Posterior vena cava (tissue), 2 donors: Measurements from ENCODE around the gene PSORS1C1. TPM values are rescaled to one million over a fixed set of nuclear protein-coding genes. Genes with fewer than 3 reads are reported as not detected.
A peak's percentile ranks its signal among the peaks of the same experiment; 100 is the strongest.
"Not testable (repeated sequence)": the region's sequence is repeated elsewhere in the genome, so short reads cannot be mapped to it uniquely, and the experiment has no call there.

Source experiments
- DNase-seq: peaks from one replicate; pipeline ENCODE4 v3.0.0-alpha.2; 2020; ENCODE audit warnings: low spot score
- intact Hi-C, 2 donors: fragments of 100-400 bp; cut with DNase I; formaldehyde crosslinking; loops; one replicate each; pipeline versions ENCODE4 v1.14.1 to v1.14.2; 2022 to 2023
- total RNA-seq, 2 donors: library from RNA; stranded (reverse); fragmentation: NEBNext Ultra II Directional; extraction: Animal tissue kit (Norgen Biotek cat#: 25700); gene quantifications; one replicate each; pipeline ENCODE4 v1.2.1, GENCODE V29; 2021
- donor health status: DM: yes; HTN: yes; CAD: no.
- donor health status: DM: yes; HTN: yes; CAD: no.

Gene PSORS1C1
- total RNA-seq, 2 donors from 2014 or later: 1.9 to 2.1 TPM

DNA sequence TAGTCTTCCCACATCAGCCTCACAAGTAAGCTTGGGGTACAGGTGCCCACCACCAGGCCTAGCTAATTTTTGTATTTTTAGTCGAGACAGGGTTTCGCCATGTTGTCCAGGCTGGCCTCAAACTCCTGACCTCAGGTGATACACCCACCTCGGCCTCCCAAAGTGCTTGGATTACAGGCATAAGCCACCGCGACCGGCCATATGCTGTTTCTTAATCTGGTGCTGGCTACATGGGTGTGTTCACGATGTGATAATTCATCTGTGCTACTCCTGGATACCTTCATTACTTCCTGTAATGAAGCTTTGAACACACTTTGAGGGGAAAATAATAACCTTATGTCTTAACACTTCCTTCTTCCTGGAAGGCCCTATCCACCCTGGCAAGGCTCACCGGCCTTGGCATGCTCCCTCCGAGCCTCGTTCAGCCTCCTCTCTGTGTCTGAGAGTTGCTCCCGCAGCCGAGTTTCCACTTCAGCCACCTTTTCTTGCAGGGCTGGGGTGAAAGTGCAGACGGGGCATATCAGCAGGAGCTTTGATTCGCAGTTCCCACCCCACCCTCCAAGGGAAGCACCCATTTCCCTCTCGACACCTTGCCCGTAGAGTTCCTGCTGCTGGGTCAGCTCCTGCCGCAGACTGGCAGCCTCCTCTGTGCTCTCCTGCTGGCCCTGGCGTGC, 29.8 kb downstream of the PSORS1C1 start:
- intact Hi-C loops: loop anchor here in 1 of 2 donors (5.0 kb wide), 1 partner anchor 223 kb away; no protein-coding TSS in a partner anchor
- no peak for DNase-seq

DNA sequence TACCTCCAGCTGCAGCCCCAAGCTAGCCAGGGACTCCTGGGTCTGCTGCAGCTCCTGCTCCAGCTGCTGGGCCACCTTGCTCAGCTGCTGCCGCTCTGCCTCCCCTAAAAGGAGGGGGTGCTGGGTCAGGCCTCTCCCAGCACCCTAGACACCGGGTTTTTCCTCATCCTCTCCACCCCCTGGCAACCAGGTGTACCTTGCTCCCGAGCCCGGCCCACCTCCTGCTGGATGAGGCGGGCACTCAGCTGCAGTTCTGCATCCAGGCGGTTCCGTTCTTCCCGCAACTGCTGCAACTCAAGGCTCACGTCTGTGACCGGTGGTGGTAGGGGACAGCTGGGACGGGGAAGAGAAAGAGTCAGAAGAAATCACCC, 30.4 kb downstream of the PSORS1C1 start:
- DNase-seq: no peak
- intact Hi-C loops: loop anchor here in 1 of 2 donors (5.0 kb wide), 1 partner anchor 222 kb away; no protein-coding TSS in a partner anchor

DNA sequence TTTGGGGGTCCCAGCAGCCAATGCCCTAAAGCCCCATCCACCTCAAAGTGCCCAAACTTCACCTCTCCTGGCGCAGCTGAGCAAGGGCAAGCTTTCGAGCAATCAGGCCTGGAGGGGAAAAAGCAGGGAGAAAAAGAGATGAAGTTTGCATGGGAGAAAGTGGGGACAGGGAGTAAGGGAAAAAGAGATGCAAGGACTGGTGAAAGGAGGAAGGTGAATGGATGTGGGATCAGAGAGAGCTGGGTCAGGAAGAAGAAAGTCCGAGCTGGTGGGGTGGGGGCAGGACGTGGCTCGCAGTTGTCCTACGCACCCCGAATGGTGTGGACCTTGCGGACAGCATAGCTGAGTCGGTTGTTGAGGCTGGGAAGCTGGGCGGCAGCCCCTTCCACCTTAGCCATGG, 30.8 kb downstream of the PSORS1C1 start:
- no peak for DNase-seq
- intact Hi-C loops: no loop called here

DNA sequence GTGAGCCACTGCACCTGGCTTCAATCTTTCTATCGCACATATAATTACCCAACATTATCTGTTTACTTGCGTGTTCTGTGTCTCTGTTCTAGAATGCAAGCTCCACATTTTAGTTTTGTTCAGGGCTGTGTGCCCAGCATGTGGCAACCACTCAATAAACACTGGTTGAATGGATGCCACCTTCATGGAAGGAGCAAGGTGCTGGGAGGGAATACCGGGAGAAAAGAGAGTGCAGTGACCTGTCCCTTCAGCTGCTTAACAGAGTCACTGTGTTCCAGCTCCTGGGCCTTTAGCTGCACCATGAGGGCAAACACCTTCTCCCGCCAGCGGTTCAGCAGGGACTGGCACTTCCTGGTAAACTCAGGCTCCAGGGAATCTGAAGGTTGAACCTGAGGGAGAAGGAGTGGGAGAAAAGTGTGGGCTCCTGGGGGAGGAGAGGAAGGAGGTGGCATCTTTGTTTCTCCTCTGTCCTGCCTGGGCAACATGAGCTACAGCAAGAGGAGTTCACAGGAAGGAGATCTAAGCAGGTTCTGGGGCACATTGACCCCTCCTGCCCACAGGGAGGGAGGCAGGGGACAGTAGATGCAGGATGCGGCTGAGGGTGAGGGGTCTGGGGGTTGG, 35.3 kb downstream of the PSORS1C1 start:
- DNase-seq: no peak
- intact Hi-C loops: no loop called here

DNA sequence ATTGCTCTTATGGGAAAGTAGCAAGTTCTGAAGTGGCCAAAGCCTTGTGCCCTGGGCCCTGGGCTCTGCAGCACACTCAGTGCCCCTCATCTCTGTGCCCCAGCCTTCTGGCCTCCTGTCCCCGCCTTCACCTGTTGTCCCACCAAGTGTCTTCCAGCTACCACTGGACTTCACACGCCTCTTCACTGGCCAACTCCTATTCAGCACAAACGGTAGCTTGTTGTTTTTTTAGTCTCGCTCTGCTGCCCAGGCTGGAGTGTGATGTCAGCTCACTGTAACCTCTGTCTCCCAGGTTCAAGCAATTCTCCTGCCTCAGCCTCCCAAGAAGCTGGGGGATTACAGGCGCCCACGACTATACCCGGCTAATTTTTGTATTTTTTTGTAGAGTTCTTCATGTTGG, 38.2 kb downstream of the PSORS1C1 start:
- intact Hi-C loops: no loop called here
- no peak for DNase-seq

DNA sequence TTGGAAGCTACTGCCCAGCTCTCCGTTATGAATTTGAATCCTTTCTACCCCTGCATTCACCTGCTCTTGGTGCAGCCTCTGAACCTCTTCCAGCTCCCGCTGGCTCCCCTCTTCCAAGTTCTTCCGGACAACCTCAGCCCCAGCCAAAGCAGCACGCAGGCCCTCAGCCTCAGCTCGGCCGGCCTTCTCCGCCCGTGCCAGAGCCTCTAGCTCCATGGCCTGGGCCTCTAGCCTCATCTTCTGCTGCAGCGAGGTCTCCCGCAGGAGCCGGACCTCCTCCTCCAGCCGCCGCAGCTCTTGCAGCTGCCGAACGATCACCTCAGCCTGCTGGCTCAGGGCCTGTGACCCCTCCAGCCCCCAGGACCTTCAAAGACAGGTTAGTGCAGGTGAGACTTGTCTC, 39.8 kb downstream of the PSORS1C1 start:
- intact Hi-C loops: no loop called here
- no peak for DNase-seq

DNA sequence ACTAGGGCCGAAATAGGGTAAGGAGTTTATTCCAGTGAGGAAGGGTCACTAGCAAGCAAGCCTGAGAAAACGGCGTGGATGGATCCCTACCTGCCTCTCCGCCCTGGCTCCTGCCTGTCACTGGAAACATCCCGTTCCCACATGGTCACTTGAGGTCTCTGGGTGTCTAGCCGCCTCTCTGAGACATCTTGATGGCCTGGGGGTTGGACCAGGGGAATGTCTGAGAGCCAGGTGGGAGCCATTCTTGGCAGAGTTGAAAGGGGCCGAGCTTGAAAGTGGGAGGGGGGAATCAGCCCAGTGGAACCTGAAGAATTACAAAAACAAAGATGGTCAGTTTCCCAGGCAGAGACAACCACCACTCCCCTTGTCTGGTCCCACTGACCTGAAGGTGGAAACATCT, 42.0 kb downstream of the PSORS1C1 start:
- intact Hi-C loops: no loop called here
- DNase-seq: no peak

DNA sequence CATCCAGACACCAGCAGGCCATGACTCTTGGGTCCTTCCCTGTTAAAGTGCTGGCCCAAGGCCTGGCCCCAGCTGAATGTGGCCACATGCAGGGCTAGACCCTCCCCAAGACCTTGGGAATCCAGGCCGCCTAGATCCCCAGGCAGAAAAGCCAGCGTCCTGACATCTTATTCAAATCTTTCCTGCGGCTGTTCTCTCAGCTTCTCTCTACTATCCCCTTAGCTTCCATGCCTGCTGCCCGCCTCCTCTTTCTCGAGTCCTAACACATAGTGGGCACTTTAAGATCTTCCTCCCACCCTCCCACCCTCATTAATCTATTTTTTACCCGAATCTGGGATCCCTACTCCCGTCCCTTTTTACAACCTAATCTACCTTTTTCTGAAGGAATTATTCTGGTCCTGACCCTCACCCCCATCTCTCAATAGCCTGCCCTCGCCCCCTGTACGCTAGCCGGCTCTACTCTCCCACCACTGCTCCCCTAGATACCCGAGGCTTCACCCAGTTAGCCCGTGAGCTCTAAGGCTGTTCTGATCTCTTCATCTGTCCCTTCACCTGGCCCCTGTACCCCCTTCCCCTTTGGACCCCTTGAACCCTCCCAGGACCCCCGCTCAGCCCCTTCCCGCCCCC, 43.0 kb downstream of the PSORS1C1 start, which contains the start of gene CCHCR1:
Gene CCHCR1 (minus strand): TSS at position 290 of the 627 bp plus-strand sequence. CDS start 202 bp downstream, at position 88.
- intact Hi-C loops: no loop called here
- DNase-seq: no peak

DNA sequence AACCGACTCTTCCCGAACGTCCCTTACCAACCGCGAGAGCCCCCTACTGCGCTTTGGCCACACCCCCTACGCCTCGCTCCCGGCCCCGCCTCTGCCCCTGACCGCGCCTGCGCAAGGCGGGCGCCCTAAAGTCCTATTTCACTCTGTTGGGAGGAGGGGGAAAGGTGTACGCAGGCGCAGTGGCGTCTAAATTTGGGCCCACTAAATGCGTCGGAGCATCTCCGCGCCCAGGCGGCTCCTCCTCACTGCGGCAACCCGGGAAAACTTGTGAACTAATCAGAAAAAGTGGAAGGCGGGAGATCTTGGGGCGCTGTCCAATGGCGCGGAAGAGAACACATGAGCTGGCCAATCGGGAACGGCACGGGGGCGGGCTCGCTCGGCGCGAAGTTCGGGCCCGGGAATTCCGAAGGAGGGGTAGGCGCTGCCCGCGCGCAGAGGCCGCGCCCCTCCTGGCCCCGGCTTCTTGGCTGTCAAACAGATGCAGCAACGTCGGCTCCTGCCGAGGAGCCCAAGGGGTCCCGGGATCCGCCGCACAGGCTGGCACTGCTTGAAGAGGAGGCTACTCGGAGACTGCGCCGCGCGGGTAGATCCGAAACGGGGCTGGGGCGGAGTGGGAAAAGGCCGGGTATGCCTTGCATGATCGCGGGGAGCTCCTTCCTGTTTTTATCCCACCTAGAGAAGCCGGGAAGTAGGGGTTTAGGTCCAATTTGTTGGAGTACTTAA, 43.7 kb downstream of the PSORS1C1 start, which contains the start of gene TCF19:
Gene TCF19 (plus strand): TSS at position 450 of the 723 bp plus-strand sequence. CDS start 881 bp downstream, outside the sequence.
- intact Hi-C loops: no loop called here
- DNase-seq: peak; percentile 100

DNA sequence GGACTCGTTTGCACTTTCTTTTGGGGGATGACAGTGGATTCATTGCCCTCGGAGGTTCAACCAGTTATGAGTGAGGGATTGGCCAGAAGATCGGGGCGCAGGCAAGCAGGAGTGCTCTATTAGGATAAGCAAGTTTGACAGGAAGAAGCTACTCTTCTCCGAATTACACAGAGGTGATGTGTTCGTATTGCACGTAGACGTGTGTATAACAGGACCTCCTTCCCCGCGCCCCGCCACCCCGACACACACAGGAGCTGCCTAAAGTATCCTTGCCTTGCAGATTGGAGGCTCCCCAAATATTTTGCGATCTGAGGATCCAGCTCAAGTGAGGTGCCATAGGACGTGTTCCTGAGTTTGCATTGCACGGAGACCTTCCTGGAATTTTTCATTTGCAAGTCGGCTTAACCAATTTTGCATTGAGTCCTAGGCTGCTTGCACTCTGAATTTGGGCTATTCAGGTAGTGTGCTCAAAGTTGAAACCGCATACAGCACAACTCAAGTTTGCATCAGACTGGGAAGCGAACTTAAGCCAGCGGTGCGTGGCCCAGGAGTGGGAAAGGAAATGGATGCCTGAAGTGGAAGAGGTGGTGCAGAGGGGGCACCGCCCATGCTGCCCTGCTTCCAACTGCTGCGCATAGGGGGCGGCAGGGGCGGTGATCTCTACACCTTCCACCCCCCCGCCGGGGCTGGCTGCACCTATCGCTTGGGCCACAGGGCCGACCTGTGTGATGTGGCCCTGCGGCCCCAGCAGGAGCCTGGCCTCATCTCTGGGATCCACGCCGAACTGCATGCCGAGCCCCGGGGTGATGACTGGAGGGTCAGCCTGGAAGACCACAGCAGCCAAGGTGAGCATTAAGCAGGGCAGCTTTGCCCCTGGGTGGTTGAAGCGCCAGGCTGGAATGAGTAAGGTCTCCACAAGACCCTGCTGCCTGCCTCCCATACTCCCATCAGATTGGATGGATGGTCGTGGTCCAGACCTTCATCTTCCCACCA, 44.6 kb downstream of the PSORS1C1 start:
- DNase-seq: no peak
- intact Hi-C loops: no loop called here

DNA sequence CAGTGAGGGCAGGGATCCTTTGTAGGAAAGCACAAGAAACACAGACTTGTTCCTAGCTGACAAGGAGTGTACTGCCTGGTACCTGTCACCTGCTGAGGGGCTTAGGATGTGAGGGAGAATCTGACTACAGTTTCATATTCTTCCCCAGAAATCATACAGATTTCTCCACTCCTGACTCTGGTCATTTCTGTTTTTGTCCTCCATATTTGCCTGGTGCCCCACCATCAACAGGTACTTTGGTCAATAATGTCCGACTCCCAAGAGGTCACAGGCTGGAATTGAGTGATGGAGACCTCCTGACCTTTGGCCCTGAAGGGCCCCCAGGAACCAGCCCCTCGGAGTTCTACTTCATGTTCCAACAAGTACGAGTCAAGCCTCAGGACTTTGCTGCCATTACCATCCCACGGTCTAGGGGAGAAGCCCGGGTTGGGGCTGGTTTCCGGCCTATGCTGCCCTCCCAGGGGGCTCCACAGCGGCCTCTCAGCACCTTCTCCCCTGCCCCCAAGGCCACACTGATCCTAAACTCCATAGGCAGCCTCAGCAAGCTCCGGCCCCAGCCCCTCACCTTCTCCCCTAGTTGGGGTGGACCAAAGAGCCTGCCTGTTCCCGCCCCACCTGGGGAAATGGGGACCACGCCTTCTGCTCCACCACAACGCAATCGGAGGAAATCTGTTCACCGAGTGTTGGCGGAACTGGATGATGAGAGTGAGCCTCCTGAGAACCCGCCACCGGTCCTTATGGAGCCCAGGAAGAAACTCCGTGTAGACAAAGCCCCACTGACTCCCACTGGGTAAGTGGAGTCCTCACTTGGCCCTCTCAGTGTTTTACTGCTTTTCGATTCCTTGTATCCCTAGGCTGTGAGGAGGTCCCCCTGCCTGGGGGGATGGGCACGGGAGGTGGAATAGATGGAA, 46.9 kb downstream of the PSORS1C1 start:
- peak; percentile 70 for DNase-seq
- intact Hi-C loops: loop anchor here in 1 of 2 donors (1.0 kb wide), 1 partner anchor 24 kb away; no protein-coding TSS in a partner anchor

DNA sequence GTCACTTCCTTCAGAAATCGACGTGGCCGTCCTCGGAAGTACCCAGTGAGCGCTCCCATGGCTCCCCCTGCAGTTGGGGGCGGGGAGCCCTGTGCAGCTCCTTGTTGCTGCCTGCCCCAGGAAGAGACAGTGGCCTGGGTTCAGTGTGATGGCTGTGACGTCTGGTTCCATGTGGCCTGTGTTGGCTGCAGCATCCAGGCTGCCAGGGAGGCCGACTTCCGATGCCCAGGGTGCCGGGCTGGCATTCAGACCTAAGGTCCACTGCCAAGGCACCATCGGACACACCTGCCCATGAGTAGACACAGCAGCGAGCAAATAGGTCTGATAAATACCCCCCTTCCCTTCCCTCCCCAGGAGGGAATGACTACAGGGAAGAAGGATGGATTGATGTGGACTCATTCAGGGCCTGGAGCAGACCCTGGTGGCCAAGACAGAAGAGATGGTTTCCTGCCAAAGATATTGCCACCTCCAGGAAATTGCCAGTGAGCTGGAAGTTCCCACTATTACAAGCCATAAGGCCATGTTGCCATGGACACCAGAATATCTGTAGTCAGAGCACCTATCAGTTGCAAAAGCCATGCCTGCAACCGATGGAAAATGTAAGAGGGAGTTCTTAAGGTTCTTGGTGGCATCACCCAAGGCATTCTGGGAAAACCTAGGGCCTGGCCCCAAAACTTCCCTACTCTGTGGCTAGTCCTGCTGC, 48.0 kb downstream of the PSORS1C1 start:
- intact Hi-C loops: loop anchor here in 1 of 2 donors (1.0 kb wide), 1 partner anchor 23 kb away; no protein-coding TSS in a partner anchor
- peak; percentile 64 for DNase-seq

DNA sequence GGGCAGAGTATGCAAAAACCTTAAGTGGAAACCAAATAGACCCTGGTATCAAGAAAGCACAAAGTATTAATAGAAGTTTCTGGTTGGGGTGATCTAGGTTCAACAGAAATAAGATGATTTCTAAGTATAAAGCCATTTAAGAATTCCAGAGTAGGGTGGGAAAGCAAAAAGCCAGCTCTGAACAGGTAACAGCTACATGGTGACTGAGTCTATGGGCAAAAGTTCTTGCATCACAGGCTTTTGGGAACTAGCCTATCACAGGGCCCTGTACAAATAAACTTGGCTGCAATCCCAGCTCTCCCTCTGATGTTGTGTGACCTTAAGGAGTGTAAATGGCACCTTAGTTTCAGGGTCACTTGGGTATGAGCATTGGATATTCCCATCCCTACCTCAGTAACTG, 49.3 kb downstream of the PSORS1C1 start:
- intact Hi-C loops: no loop called here
- DNase-seq: no peak

DNA sequence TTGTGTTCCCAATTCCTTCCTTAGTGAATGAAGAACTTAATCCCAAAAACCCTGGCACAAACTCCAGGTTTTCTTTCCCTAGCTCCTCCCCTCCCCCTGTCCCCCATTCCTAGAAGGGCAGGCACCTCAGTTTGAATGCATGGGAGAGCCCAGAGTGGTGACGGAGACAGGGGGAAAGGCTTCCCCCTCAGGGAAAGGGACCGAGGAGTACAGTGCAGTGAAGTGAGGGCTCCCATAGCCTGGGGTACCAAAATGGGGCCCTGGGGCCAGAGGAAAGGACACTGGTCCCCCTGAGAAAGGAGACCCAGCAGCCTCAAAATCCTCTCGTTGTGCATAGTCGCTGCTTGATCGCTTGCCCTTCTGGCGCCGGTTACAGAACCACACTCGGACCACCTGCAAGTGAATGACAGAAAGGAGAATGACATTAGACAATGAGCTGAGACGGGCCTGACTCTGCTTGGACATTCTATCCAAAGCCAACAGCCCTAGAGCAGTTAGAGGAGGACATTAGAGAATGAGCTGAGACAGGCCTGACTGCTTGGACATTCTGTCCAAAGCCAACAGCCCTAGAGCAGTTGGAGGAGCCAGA, 50.0 kb downstream of the PSORS1C1 start:
- intact Hi-C loops, DNase-seq: not testable (repeated sequence)

DNA sequence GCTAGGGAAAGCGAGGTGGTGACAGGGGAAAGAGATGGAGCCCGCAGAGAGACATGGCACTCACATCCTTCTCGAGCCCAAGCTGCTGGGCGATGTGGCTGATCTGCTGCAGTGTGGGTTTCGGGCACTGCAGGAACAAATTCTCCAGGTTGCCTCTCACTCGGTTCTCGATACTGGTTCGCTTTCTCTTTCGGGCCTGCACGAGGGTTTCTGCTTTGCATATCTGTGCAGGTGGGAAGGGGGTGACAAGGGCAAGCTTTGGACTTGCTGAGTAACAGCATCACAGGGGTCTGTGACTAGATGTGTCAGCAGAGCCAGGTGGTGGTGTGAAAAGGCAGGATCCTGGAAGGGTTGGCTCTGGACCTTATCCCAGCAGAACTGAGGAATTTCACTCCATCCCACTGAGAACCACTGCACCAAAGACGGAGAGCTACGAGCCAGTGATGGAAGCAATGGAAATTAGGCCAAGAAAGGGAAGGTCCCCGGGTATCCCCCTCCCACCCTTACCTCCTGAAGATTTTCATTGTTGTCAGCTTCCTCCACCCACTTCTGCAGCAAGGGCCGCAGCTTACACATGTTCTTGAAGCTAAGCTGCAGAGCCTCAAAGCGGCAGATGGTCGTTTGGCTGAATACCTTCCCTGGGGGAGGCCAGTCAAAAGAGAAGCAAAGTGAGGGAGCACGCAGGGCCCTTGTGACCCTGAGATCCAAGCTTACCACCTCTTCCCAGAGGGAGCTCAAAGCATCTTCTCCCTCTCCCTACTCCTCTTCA, 50.6 kb downstream of the PSORS1C1 start:
- intact Hi-C loops: not testable (repeated sequence)
- peak; percentile 45 for DNase-seq

DNA sequence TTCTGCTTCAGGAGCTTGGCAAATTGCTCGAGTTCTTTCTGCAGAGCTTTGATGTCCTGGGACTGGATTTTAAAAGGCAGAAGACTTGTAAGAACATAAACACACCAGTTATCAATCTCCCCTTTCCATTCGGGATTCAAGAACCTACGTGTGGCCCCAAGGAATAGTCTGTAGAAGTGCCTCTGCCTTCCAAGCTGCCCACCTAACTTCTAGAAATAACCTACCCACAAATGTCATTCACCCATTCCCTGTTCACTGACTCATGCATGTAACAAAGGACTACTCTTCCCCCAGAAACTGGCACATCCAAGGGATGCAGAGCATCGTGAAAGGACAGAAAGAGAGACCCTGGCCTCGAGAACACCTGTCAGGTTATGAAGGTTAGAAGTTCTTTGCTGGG, 51.4 kb downstream of the PSORS1C1 start:
- DNase-seq: no peak
- intact Hi-C loops: no loop called here
